Prostate gland (tissue), 2 donors: ENCODE data around the gene DAAM1. TPM values are rescaled to one million over a fixed set of nuclear protein-coding genes. Genes with fewer than 3 reads are reported as not detected.
A peak's percentile ranks its signal among the peaks of the same experiment; 100 is the strongest.

Experiments used
- DNase-seq: peaks from one replicate; pipeline ENCODE4 v3.0.0-alpha.2; 2019; ENCODE audit warnings: low spot score
- H3K27ac ChIP-seq, 2 donors: fragments of 200-600 bp; sonication (generic); 2 replicates each; pipeline ENCODE4 v1.5.1; 2017 to 2019
- H3K27me3 ChIP-seq: fragments of 200-600 bp; sonication (generic); replicated peaks from 2 replicates; pipeline ENCODE4 v1.5.1; 2019; ENCODE audit not compliant: insufficient read depth
- H3K36me3 ChIP-seq, 2 donors: fragments of 200-600 bp; sonication (generic); 1 replicate in 1 of 2; 2 replicates in 1 of 2; pipeline versions ENCODE4 v1.5.1 to v1.8.1; 2017 to 2019
- H3K4me1 ChIP-seq: fragments of 200-600 bp; sonication (generic); replicated peaks from 2 replicates; pipeline ENCODE4 v1.5.1; 2019
- H3K4me3 ChIP-seq, 2 donors: fragments of 200-600 bp; sonication (generic); 2 replicates each; pipeline ENCODE4 v1.5.1; 2017 to 2019
- H3K9me3 ChIP-seq: fragments of 200-600 bp; sonication (generic); 2 replicates; pipeline ENCODE4 v1.5.1; 2017
- CTCF ChIP-seq, 4 experiments: fragments of 200-600 bp in 2 of 4; fragments of 450-650 bp in 2 of 4; sonication (generic) in 2 of 4; IDR thresholded peaks; 1 replicate in 3 of 4; 2 replicates in 1 of 4; pipeline ENCODE4 v1.5.1; 2016 to 2019; ENCODE audit warnings: antibody characterized with exemption in 4 of 4, mild to moderate bottlenecking in 2 of 4, moderate library complexity in 2 of 4
- POLR2A ChIP-seq: fragments of 450-650 bp; IDR thresholded peaks from one replicate; pipeline ENCODE4 v1.6.1; 2016; ENCODE audit warnings: antibody characterized with exemption, mild to moderate bottlenecking
- POLR2AphosphoS5 ChIP-seq: sonication (generic); formaldehyde crosslinking; IDR thresholded peaks from one replicate; pipeline ENCODE4 v1.6.1; 2017; ENCODE audit warnings: antibody characterized with exemption
- WGBS: methylation state at CpG from one replicate; pipeline ENCODE4 v1.1.5; 2018; 5-methylcytosine and 5-hydroxymethylcytosine counted together
- intact Hi-C: fragments of 100-400 bp; cut with DNase I; formaldehyde crosslinking; loops from one replicate; pipeline ENCODE4 v1.14.2; 2022
- total RNA-seq, 2 donors: library from RNA; depleted of rRNA; stranded (reverse); fragments of >200 nt; gene quantifications; one replicate each; pipeline ENCODE4 v1.1.0, GENCODE V29; 2016

Gene DAAM1
- total RNA-seq, 2 donors from 2014 or later, result 35.4 to 58.3 TPM

DNA sequence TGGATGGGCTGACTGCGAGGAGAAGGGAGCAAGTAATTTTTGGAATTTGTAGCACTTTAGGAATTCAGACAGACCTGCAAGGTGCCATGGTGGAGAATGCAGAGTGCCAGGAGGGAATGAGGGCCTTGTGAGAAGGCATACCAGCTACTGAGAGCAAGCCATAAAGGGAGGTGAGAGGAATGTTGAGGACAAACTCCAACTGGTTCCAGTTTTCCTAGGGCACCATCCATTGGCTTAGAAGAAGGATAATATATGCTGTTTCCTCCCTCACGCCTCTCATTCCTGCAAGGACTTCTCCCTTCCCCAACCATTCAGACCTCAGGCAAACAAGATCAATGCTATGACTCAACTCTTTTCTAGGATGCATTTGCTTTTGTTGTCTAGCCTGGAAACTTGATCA lies 11.2 kb upstream of the DAAM1 start:
- Histone ChIP-seq H3K4me3 (no peak overlapping the region), H3K36me3 (no peaks in the 10 kb centered on the region), H3K4me1 (no peaks in the 10 kb centered on the region), H3K27me3 (no peaks in the 10 kb centered on the region), H3K9me3 (no peaks in the 10 kb centered on the region), H3K27ac (no peak overlapping the region)
- intact Hi-C loops, result no loop called here
- TF ChIP-seq POLR2A (no peak), POLR2AphosphoS5 (no peak), CTCF (IDR thresholded peaks at IDR 0.05) (no peak)
- 83% methylated on average over 2 of the region's 2 CpGs for WGBS
- no peak for DNase-seq

DNA sequence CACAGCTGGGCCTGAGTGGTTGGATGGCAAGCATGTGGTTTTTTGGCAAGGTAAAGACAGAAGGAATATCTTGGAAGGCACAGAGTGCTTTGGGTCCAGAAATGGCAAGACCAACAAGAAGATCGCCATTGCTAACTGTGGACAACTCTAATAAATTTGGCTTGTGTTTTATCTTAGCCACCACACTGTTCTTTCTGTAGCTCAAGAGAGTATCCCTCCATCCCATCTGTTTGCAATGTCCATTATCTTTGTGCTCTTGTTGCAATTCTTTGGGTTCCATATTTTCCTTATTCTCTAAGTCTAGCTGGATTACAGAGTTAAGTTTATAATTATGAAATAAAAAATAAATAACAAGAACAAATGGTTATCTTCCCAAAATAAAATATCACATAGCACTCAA lies 6.7 kb upstream of the DAAM1 start:
- H3K36me3 ChIP-seq, result no peaks in the 10 kb centered on the region
- no peak for TF ChIP-seq CTCF (IDR thresholded peaks at IDR 0.05)
- TF ChIP-seq POLR2AphosphoS5, result no peak
- no peak for TF ChIP-seq POLR2A
- no peaks in the 10 kb centered on the region for H3K27me3 ChIP-seq
- H3K9me3 ChIP-seq, result no peaks in the 10 kb centered on the region
- no peaks in the 10 kb centered on the region for H3K4me1 ChIP-seq
- no peak overlapping the region for H3K4me3 ChIP-seq
- no peak overlapping the region for H3K27ac ChIP-seq
- 92% methylated on average over 1 of the region's 1 CpG for WGBS
- no peak for DNase-seq
- intact Hi-C loops, result loop anchor here (5.0 kb wide), 1 partner anchor 44 kb away; no protein-coding TSS in a partner anchor

DNA sequence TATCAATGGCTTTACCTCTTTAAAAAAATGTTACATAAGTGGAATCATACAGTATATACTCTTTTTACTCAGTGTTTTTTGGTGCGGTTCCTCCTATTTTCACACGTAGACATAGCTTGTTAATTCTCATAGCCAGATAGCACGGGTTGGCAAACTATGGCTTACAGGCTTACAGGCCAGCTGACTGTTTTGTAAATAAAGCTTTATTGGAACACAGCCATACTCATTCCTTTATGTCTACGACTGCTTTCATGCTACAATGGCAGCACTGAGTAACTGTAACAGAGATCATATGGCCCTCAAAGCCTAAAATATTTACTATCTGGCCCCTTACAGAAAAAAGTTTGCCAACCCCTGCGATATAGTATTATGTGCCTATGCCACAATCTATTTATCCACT lies 5.8 kb upstream of the DAAM1 start:
- no peaks in the 10 kb centered on the region for H3K27me3 ChIP-seq
- DNase-seq, result no peak
- intact Hi-C loops, result loop anchor here (5.0 kb wide), 1 partner anchor 45 kb away; no protein-coding TSS in a partner anchor
- H3K4me3 ChIP-seq, result no peak overlapping the region
- no peaks in the 10 kb centered on the region for H3K9me3 ChIP-seq
- no peak overlapping the region for H3K27ac ChIP-seq
- 53% methylated on average over 5 of the region's 5 CpGs for WGBS
- TF ChIP-seq POLR2AphosphoS5, result no peak
- TF ChIP-seq CTCF (IDR thresholded peaks at IDR 0.05), result no peak
- no peak for TF ChIP-seq POLR2A
- no peaks in the 10 kb centered on the region for H3K4me1 ChIP-seq
- no peaks in the 10 kb centered on the region for H3K36me3 ChIP-seq

- no peaks in the 10 kb centered on the region for H3K27me3 ChIP-seq
- H3K4me3 ChIP-seq, result no peak overlapping the region
- no peak overlapping the region for H3K27ac ChIP-seq
- no peaks in the 10 kb centered on the region for H3K9me3 ChIP-seq
- no peaks in the 10 kb centered on the region for H3K4me1 ChIP-seq
- TF ChIP-seq POLR2AphosphoS5, result peak; percentile 41
- TF ChIP-seq POLR2A, result no peak
- H3K36me3 ChIP-seq, result no peaks in the 10 kb centered on the region
- intact Hi-C loops, result loop anchor here (5.0 kb wide), 1 partner anchor 46 kb away; no protein-coding TSS in a partner anchor
- DNase-seq, result no peak
These were observed 5.3 kb upstream of the DAAM1 start for GRCh38 chr14:59183150-59183549.

GRCh38 chr14:59184396-59184795 lies 4.1 kb upstream of the DAAM1 start:
- DNase-seq, result no peak
- H3K36me3 ChIP-seq, result no peaks in the 10 kb centered on the region
- no peak overlapping the region for H3K27ac ChIP-seq
- intact Hi-C loops, result loop anchor here (5.0 kb wide), 1 partner anchor 47 kb away; no protein-coding TSS in a partner anchor
- H3K4me3 ChIP-seq, result no peak overlapping the region
- H3K9me3 ChIP-seq, result no peaks in the 10 kb centered on the region
- H3K4me1 ChIP-seq, result no peaks in the 10 kb centered on the region
- WGBS, result 83% methylated on average over 3 of the region's 3 CpGs
- H3K27me3 ChIP-seq, result no peaks in the 10 kb centered on the region
- TF ChIP-seq POLR2AphosphoS5, result no peak
- no peak for TF ChIP-seq POLR2A
- no peak for TF ChIP-seq CTCF (IDR thresholded peaks at IDR 0.05)
